Measurements from ENCODE around the gene ARID5B. TPM values are rescaled to one million over a fixed set of nuclear protein-coding genes. Genes with fewer than 3 reads are reported as not detected.

The ARID5B gene
- total RNA-seq, 1 experiment from 2014 or later, result 2.3 TPM

- Mint-ChIP-seq H3K27ac (no peak overlapping the region), H3K9me3 (no peaks in the 10 kb centered on the region), H3K4me3 (no peak overlapping the region), H3K27me3 (ENCODE audit: low read depth) (no peaks in the 10 kb centered on the region), H3K36me3 (no peaks in the 10 kb centered on the region), H3K4me1 (peaks cover 9% of the 10 kb centered on the region)
- ChIA-PET POLR2A (no interaction called here), CTCF (interaction anchor here (1.4 kb wide), 1 partner anchor 37 kb away, joined by 3 read pairs; no protein-coding TSS in a partner anchor)
- ATAC-seq (peak; percentile 39; the same call in 1 of the 2 replicates), DNase-seq (ENCODE audit: low spot score) (no peak)
- TF ChIP-seq ATF6 (CRISPR knock-in tag; IDR thresholded peaks at IDR 0.05) (no peak), KAT7 (CRISPR knock-in tag; IDR thresholded peaks at IDR 0.05; ENCODE audit: borderline replicate concordance) (no peak), SMAD4 (CRISPR knock-in tag; IDR thresholded peaks at IDR 0.05) (no peak), ETV6 (CRISPR knock-in tag; IDR thresholded peaks at IDR 0.05) (no peak), GABPB1 (CRISPR knock-in tag; IDR thresholded peaks at IDR 0.05) (no peak), ZNF232 (CRISPR knock-in tag; IDR thresholded peaks at IDR 0.05) (no peak), USF1 (CRISPR knock-in tag; IDR thresholded peaks at IDR 0.05) (no peak), CREB1 (CRISPR knock-in tag; IDR thresholded peaks at IDR 0.05) (no peak), E2F4 (CRISPR knock-in tag; IDR thresholded peaks at IDR 0.05; ENCODE audit: borderline replicate concordance, low read depth) (no peak), GTF2I (CRISPR knock-in tag; conservative IDR thresholded peaks at IDR 0.05) (no peak), ZNF121 (CRISPR knock-in tag; IDR thresholded peaks at IDR 0.05) (no peak), HMGXB4 (CRISPR knock-in tag; IDR thresholded peaks at IDR 0.05) (no peak), CDX4 (CRISPR knock-in tag; IDR thresholded peaks at IDR 0.05; ENCODE audit: borderline replicate concordance) (no peak), ZSCAN18 (CRISPR knock-in tag; IDR thresholded peaks at IDR 0.05) (no peak), ATF1 (CRISPR knock-in tag; IDR thresholded peaks at IDR 0.05) (no peak), AR (CRISPR knock-in tag; IDR thresholded peaks at IDR 0.05) (no peak), EMX1 (CRISPR knock-in tag; IDR thresholded peaks at IDR 0.05) (no peak), NR2C2 (CRISPR knock-in tag; IDR thresholded peaks at IDR 0.05) (no peak), TP53 (CRISPR knock-in tag; IDR thresholded peaks at IDR 0.05) (no peak), ZNF512 (CRISPR knock-in tag; IDR thresholded peaks at IDR 0.05; ENCODE audit: borderline replicate concordance) (no peak)
Measured at GRCh38 chr10:62075414-62075813, 173.9 kb downstream of the ARID5B start.

All from WTC11 (cell line).